HG02840 (cell line): Measurements from ENCODE around the gene HHIPL1.
"Not testable (repeated sequence)": the region's sequence is repeated elsewhere in the genome, so short reads cannot be mapped to it uniquely, and the experiment has no call there.

ENCODE experiments used
- ATAC-seq: cut with Tn5 transposase; IDR thresholded peaks from one replicate; pipeline ENCODE4 v1.9.1; 2021; ENCODE audit warnings: mild to moderate bottlenecking, moderate library complexity, moderate number of reproducible peaks; ENCODE audit not compliant: unreplicated experiment, low FRiP score

Gene HHIPL1

DNA sequence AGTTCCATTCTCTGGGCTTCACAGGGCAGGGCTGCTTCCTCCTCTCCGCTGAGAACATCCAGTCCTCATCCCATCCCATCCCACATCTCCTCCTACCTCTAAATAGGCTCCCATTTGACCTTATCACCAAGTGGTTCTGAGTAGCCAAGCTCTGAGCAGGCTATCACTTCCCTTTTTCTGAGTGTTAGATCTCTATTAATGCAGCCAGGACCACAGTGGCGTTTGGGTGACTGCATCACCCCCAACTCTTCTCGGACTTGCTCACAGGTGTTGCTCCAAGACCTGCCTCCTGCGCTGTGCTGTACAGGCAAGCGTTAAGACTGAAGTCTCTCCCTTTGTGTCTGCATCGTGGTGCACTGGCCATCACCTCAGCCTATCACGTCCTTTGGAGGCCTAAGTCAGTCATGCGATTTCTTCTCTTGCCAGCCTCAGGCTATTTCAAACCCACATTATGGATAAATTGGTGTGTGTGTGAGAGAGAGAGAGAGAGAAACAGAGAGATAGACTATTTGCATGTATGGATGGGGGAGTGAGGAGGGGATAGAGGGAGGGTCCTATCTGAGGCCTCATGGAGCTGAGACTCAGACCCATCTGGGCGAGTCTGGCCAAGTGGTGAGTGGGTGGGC lies 12.4 kb upstream of the HHIPL1 start:
- no peak for ATAC-seq

DNA sequence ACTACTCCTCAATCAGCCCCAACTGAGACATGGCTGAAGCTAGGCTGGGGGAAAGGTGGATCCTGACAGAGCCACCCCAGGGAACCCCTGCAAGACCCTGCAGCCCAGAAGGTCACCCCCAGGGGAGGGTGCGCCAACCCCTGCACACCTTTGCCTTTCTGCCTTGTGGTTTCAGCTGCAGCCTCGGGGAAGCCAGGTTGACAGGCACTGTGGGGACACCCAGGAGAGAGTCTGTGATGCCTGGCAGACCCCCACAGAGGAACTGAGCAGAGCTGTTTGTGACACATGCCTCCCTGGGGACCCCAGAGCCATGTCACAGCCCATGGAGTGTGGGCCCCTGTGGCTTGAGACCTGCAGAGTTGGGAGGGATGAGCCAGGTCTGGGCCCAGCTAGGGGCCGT lies 11.8 kb upstream of the HHIPL1 start:
- no peak for ATAC-seq

DNA sequence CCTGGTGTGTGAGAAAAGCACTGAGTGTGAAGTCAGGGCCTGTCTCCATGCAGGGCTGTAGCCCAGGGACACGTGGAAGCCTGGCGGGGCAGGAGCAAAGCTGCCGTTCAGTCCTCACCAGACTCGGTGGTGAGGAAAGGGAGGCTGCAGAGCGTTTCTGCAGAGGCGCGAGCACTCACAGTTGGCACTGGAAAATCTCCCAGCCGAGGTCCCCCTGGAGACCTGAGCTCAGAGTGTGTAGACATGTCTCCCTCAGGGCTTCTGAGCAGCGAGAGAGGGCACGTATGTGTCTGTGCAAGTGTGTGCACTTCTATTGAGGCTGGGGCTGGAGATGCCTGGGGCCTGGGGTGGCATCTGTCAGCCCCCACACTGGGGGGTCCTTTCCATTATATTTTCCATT lies 11.0 kb upstream of the HHIPL1 start:
- no peak for ATAC-seq

DNA sequence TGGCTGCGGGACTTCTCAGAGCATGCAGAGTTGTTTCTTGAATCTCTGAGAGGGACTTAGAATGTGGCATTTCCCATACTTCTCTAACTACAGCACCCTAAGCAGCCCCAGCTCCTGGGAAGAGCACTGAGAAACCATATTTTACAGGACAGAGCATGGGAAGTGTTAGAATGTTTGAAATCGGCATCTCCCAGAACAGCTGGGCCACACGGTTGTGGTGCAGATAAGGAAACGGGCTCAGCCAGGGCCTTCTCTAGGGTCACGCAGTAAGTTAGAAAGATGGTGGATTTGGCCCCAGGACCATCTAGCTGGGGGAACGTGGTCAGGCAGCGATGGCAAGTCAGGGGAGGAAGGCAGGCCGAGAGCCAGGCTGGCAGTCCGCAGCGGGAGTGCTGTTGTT lies 10.5 kb upstream of the HHIPL1 start:
- no peak for ATAC-seq

DNA sequence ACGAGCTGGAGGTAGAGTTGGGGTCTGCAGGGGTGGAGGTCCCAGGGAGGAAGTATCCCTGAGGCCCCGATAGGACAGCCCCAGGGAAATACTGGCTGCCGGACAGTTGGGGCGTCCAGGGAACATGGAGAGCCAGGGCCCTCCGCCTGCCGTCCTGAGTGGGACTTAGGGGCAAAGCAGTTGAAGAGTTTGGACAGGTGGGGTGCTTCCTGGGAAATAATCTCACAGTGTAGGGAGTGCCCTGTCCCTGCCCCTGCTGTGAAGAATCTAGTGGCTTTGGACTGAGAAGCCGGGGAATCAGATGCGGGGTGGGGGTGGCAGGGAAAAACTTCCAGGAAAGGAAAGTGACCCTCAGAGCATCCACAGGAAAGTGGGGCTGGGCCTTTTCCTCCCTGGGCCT lies 9.8 kb upstream of the HHIPL1 start:
- ATAC-seq: no peak

DNA sequence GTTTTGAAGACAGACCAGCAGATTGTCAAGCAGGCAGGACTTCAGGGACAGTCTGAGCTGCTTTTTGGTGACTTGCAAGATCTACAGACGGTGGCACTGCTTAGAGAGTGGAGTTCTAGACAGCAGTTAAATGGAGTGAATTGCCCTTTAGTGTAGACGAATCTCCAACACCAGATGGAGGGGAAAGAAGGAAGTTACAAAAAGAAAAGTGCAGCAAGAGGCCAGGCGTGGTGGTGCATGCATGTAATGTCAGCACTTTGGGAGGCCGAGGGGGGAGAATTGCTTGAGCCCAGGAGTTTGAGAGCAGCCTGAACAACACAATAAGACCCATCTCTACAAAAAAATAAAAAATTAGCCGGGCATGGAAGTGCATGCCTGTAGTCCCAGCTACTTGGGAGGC lies 8.4 kb upstream of the HHIPL1 start:
- ATAC-seq: no peak

DNA sequence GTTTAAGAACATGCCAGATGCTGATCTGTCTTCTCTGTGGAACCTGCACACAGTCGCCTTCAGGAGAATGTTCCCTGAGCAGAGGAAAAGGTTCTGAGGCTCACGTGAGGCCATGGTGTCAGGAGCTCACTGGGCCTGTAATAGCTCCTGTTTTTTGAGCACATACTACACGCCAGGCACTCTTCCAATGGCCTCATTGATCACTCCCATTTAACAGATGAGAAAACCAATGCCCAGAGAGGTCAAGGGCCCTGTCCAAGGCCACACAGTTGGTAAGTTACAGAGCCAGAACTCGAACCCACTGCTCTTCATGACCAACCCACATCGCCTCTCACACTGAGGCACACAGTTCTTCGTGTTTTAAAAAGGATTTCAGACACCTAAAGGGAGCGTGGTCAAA lies 7.3 kb upstream of the HHIPL1 start:
- no peak for ATAC-seq

DNA sequence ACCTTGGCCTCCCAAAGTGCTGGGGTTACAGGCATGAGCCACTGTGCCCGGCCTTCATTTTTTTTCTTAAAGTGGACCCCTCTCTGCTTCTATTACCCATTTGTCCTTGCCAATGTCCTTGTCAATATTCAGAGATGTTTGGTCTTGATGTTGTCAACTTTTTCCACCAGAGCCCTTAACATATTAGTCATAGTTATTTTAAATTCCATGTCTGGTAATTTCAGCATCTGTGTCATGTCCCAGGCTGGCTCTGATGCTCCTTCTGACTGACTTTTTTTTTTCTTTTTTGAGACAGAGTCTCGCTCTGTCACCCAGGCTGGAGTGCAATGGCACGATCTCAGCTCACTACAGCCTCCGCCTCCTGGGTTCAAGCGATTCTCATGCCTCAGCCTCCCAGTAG lies 2.2 kb upstream of the HHIPL1 start:
- ATAC-seq: not testable (repeated sequence)

DNA sequence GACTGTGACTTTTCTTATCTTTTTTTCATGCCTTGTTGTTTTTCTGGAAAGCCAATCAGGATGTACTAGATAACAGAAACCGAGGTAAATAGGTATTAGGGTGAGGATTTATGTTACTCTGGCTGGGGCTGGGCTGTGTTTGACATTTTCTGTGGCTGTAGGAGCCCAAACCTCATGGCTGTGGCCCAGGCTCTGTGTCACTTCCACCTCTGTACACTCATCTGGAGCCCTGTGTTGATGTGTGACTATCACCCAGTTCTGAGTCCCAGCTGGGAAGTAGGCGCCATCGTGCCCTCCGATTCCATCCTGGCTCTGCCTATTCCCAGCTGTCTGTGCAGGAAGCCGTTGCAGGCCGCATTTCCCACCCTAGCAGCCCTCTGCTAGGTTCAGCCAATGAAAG lies 1.6 kb upstream of the HHIPL1 start:
- ATAC-seq: no peak

DNA sequence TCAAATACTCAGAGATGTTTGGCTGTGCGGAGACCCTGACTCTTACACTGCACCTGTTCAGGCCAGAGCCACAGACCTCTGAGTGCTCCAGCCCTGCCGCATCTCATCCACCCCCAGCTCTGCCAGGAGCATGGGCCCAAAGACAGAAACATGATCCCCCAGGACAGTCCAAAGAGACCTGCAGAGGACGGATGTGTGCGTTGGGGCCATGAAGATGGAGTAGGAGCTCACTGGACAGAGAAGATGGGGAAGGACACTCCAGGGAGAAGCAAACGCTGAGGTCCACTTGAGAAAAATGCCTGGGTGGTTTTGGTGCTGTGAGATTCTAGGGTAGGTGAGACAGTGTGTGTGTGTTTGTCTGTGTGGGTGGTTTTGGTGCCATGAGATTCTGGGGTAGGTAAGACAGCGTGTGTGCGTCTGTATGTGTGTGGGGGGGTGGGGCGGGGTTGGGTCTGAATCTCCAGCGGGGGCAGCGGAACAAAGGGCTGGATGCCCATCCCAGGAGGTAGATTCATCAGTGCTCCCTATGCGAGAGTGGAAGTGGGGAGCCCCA lies 818 bp upstream of the HHIPL1 start:
- ATAC-seq: no peak

DNA sequence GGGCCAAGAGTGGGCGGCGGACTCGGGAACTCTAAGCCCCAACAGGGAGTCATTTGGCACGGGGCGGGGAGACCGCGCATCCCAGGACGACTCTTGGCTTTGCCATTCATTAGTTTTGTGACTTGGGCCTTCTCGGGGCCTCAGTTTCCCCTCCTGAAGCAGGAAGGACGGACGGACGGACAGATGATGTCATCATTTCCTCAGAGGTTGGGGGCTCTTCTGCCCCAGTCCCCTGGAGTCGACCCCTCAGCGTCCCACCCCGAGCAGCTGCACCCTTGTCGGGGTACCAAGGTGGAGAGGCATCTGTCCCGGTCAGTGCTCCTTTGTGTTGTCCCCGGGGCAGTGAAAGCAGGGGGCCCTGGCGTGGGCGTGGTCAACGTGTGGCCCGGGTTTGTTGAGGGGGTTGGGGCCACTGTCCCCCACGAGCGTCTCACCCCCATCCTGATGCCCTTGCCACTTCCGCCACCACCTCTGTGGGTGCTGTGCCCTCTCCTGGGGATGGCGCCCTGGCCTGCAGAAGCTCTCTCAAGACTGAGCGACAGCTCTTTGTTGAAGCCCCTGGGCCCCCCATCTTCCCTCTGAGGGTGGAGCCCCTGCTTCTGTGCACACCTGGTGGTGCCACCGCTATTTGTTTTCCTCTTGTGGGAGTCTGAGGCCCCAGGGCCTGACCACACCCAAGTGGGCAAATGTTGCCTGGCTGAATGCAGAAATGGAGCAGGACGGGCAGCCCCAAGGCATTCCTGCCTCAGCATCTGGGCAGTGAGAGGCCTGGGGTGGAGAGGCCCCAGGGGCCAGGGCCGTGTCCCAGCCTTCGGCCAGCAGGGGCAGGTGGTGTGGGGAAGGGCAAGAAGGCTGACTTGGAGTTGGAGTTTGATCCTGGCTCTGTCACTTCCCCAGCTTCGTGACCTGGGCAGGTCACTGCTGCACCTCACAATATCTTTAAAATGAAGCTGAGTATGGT lies 896 bp downstream of the HHIPL1 start:
- no peak for ATAC-seq

DNA sequence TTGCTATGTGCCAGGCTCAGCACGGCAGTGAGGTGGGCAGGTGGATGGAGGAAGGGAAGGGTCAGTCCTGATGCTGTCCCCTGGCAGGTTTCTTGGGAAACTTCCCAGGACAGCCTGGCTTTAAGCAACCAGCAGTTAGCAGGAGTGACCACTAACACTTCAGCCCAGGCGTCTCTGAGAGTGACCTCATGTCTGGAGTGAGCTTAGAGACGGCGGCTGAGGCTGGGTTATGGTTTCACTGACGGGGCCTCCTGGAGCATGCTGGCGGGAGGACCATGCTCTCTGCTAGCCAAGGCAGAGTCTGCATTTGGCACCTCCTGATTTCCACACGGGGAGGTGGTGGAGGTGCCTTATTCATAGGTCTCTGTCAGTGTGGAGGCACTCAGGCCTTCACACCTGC lies 2.5 kb downstream of the HHIPL1 start:
- no peak for ATAC-seq

DNA sequence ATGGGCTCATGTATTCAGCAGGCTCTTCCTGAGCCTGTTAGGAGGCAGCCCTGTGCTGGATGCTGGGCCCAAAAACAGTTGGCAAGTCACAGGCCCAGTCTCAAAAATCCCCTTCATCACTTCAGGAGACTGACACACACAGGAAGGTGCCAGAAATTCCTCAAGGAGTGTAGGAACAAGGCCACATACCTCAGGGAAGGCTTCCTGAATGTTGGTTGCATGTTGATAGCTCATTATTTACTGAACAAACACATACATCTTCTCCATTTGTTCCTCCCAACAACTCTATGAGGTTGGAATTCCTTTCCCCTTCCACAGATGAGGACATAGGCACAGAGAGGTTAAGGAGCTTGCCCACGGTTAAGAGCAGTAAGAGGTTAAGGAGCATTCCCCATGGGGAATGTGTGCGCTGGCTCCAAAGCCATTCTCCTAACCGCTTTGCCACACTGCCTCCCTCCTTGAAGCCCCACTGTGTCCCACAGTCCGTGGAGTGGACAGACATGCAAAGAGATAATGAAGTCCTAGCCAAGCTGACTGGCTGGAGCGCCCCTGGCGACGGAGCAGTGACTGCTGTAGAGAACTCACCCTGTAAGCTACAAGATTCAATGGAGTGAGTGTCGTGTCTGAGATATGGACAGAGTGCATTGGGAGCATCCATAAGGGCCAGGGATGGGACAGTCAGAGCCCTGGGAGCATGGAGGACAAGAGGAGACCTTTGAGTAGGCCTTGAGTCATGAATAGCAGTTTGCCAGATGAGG lies 3.3 kb downstream of the HHIPL1 start:
- ATAC-seq: no peak

DNA sequence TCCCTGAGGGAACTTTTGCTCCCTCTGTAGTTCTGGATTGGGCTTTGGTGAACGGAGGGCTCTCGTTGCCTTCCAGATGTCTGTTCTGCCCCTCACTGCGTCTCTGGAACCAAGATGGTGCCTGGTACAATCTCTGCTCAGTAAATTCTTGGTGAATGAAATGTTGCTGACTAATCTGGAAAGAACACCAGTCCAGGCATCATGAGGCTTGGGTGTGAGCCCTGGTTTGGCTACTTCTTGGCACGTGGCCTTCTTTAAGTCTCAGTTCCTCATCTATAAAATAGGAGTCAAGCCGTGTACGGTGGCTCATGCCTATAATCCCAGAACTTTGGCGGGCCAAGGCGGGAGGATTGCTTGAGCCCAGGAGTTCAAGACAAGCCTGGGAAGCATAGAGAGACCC lies 4.3 kb downstream of the HHIPL1 start:
- no peak for ATAC-seq

DNA sequence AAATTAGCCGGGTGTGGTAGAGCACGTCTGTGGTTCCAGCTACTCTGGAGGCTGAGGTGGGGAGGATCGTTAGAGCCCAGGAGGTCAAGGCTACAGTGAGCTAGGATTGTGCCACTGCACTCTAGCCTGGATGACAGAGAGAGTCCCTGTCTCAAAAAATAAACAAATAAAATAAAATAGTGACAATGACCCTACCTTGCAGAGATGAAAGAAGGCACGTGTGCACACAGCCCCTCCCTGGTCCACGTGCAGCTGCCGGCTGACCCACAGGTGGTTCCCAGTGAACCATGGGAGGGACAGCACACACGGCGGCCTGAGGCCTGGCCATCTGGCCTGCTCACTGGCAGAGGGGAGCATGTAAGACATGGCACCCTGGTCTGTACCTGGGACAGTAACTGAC lies 4.7 kb downstream of the HHIPL1 start:
- ATAC-seq: no peak

DNA sequence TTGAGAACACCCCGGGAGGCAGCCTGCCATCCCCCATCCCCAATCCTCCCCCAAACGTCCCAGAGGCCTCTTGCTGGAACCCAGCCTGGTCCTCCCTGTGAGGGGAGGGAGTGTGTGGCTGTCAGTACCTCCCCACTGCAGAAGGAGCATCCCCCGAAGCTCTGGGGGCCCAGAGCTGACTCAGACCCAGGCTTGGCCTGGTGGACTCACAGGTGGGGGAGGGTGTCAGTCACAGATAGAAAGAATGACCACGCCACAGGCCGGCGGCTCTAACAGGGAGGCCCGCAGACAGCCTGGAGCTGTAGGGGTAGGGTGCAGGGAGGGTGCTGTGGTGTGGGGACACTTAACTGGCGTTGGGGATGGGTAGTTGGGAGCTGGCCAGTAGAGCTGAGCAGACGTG lies 5.3 kb downstream of the HHIPL1 start:
- ATAC-seq: no peak

DNA sequence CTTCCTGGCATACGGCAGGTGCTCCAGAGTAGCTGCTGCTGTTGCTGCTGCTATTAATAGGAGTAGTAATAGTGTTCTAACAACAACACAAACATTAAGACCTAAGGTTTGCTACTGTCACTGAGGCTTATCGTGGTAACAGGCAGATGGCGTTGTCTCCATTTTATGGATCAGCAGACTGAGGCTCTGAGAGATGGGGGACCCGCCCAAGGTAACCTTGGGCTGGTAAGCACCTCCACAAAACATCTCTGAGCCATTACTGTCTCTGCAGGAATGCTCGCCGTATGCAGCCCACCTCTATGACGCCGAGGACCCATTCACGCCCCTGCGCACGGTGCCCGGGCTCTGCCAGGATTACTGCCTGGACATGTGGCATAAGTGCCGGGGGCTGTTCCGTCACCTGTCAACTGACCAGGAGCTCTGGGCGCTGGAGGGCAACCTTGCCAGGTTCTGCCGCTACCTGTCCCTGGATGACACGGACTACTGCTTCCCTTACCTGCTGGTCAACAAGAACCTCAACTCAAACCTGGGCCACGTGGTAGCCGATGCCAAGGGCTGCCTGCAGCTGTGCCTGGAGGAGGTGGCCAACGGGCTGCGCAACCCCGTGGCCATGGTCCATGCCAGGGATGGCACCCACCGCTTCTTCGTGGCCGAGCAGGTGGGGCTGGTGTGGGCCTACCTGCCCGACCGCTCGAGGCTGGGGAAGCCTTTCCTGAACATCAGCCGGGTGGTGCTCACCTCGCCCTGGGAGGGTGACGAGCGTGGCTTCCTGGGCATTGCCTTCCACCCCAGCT lies 7.2 kb downstream of the HHIPL1 start:
- no peak for ATAC-seq

DNA sequence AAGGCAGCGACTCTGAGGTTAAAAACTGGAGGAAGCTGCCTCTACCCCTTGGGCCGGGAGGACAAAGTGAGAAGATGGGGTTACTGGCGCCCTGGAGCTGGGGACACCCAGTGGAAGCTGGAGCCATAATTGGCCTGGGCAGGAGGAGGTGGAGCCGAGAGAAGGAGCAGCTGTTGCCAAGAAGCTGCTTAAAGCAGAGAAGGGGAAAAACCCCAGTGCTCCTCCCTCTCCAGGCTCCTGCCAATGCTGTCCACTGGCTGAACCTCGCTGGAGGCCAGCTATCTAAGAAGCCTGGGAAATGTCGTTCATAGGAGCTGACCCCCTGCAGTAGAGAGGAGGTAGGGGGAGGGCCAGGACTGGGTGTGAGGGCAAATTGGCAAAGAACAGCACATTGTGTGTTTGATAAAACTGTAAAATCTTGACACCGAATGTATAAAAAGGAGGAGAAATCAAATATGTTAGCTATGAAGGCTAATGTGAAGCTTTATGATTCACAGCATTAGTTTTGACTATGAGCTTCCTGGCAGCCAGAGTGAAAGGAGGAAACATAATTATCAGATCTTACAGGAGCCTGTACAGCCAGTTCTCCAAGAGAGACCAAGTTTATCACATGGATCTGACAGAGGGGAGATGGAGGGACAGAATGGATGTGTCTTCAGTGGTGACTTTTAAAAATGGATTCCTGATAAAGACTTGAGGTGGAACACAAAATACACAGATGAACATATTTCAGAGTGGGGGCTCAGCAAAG lies 9.5 kb downstream of the HHIPL1 start:
- ATAC-seq: no peak

DNA sequence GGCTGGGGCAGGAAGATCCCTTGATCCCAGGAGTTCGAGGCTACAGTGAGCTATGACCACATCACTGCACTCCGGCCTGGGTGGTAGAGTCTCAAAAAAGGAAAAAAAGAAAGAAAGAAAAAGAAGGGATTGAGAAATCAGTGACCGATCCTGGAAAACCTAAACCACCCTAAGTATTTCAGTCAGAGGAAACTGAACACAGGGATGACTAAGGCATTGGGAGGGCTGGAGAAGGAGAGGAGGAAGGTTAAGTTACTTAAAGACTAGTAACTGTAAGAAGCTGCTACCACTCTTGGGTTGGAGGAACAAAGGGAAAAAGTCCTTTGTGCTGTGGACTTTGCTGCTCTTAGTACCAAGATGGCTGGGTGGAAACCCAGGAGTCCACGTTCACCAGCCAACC lies 10.6 kb downstream of the HHIPL1 start:
- ATAC-seq: no peak

DNA sequence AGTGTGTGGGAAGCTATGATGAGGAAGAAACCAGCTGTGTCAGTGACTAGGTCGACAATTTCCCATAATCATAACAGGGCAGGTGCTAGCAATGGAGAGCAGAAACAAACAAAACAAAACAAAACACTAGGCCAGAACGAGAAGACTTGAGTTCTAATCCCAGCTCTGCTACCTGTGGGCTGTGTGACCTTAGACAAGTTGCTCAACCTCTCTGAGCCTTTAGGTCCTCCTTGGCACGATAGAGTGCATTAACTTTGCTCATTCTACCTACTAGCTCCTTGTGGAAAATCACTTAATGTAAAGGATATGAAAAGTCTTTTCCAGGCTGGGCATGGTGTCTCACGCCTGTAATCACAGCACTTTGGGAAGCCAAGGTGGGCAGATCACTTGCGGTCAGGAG lies 11.2 kb downstream of the HHIPL1 start:
- no peak for ATAC-seq
